Neural progenitor cell (in vitro differentiated cells): Measurements from ENCODE around the gene CRMP1.

Experiments used
- CTCF ChIP-seq: fragments of 200-600 bp; sonication (generic); IDR thresholded peaks from 2 replicates; pipeline ENCODE4 v1.5.1; 2017; ENCODE audit warnings: antibody characterized with exemption, mild to moderate bottlenecking
- EZH2 ChIP-seq: fragments of 200-600 bp; sonication (generic); IDR thresholded peaks from 2 replicates; pipeline ENCODE4 v1.6.1; 2017; ENCODE audit warnings: antibody characterized with exemption, mild to moderate bottlenecking, moderate library complexity

GRCh38 chr4:5899881-5900280, 7.0 kb upstream of the CRMP1 start:
- no peak for TF ChIP-seq CTCF
- no peak for TF ChIP-seq EZH2
